GM21528 (cell line): ENCODE measurements around the gene NFX1.

Source experiments
- ATAC-seq: cut with Tn5 transposase; IDR thresholded peaks from one replicate; pipeline ENCODE4 v1.9.1; 2021; ENCODE audit warnings: mild to moderate bottlenecking, moderate library complexity; ENCODE audit not compliant: unreplicated experiment, low FRiP score

Gene NFX1

DNA sequence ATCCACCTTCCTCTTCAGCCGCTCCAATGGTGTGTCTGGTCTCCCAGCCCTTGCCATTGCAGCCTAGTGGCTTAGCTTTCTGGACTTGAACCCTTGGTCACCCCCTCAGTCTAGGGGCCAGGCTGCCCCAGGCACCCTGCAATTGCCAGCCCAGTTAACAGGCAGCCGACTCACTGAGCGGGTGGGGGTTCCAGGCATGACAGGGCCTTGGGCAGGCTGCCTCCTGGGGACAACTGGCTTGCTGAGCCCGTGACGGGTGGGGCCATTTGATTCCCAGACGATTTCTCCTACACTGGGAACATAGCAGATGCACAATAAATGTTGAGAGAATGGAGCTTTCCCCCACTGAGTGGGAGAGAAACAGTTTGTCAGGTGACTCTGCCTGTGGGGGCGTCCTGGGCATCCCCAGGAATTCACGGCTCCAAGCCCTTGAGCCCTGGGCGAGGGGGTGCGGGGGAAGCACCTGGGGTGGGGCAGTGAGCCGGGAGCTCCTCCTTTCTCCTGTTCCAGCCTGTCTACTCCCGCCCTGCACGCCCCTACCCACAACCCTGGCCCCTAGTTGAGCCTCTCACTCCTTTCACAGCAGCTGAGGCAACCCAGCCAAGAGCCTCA, 124.7 kb downstream of the NFX1 start:
- no peak for ATAC-seq

DNA sequence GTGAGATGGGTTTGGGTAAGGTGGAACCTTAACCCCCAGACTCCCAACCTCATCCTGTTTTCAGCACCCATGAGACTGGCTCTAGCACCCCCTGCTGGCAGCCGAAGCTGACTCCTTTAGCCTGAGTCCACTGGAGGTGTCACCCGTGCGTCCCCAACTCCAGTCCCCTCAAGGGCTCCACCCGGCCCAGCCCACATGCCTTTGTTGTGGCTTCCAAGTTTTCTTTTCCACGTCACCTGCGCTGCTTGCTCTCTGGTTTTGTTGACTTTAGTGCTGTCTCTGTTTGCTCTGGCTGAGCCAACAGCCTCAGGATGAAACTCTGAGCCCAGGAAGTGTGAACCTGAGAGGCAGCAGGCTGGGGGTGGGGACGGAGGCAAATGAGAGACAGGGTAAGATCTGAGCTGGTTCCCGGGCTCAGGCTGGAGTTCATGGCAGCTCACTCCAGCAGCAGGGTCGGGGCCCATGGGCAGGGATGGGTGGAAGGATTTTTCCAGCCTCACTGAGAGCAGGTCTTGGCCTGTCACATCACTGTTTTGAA, 125.3 kb downstream of the NFX1 start:
- no peak for ATAC-seq

DNA sequence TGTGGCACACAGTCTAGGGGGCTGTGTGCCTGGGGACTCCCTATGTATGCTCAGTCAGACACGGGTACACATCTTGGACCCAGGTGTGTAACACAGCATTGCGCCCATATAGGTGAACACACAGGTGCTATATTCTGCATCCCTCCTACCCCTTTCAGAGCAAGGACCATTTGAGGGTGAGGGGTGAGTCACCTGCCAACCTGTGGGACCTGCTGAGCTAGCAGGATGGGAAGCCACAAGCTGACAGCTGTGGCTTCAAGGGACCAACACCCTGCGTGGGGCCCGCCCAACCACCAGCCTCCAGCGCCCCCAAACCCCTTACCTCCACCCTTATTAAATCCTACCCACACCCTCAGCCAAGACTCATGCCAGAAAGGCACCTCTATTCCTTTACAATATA, 126.7 kb downstream of the NFX1 start:
- no peak for ATAC-seq

DNA sequence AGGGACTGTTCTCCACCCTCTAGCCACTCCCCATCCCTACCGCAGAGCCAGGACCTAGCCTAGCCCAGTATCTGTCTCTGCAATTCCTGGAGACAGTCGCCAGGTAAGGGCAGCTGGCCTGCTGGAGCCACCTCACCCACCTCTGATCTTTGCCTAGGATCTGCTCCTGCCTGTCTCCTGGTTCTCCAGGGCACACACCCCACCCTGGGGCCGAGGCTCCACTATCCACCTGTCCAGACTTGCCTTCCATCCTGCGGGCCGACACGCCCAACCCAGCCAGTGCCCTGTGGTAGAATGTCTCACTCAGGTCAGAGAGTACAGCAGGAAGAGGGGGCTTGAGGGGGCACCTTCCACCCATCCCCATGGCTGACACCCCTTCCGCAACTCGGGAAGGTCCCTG, 127.8 kb downstream of the NFX1 start:
- no peak for ATAC-seq

DNA sequence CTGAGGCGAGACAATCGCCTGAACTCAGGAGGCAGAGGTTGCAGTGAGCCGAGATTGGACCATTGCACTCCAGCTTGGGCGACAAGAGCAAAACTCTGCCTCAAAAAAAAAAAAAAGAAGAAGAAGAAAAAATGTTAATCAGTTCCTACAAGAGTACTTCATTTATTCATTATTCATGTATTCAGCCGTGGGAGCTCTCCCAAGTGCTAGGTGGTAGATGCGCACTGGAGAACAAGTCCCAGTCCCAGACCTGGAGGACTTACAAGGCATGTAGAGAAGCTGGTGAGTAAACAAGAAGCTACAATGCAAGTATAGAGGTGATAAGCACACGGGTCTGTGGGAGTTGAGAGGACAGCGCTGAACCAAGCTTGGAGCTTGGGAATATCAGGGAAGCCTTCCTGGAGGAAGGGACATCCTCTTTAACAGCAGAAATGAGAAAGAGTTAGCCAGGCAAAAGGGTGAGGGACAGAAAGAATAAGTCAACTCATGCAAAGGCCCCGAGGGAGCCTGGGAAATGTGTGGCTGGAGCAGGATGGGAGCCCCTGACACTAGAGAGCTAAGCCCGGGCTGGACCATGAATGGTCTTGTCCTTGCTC, 129.5 kb downstream of the NFX1 start:
- ATAC-seq = no peak
